HG03469 (cell line): ENCODE results near the gene FBXO3.
A peak's percentile ranks its signal among the peaks of the same experiment; 100 is the strongest.

Source experiments
- ATAC-seq: cut with Tn5 transposase; IDR thresholded peaks from one replicate; pipeline ENCODE4 v1.9.1; 2021; ENCODE audit warnings: mild to moderate bottlenecking, moderate library complexity, moderate number of reproducible peaks; ENCODE audit not compliant: unreplicated experiment

The FBXO3 gene

DNA sequence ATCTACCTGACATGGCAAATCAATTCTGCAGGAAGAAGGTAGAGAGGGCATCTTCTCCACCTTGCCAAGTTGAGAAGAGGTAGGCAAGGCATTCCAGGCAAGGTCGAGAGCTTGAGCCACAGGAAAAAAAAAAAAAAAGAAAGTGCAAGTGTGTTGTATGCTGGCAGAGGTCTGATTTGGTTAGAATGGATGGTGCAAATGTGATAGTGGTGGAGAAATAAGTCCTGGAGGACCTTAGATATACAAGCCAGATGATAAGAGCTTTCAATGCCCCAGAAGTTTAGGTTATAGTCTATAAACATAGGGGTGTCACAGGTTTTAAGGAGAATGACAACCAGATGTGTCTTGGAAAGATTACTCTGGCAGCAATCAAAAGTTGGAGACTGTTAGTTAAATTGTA lies 1.4 kb downstream of the FBXO3 start:
- ATAC-seq, result no peak

- ATAC-seq, result no peak
Measured at GRCh38 chr11:33772300-33772699, 2.0 kb downstream of the FBXO3 start.

DNA sequence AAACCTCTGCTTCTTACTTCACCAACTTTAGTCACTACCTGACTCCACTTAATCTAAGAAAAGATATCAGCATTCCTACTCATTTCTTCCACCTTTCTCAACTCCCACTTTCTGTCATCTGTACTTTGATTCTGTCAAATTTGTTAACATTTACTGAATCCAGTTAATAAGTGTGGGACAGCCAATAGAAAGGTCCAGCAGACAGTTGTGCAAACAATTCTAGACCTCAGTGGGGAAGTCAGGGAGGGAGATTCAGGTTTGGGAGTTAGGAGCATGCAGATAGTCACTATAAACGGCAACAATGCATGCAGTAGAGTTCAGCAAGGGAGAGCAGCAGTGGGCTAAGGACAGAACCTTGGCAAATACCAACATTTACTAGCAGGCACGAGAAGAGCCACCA lies 4.1 kb downstream of the FBXO3 start:
- no peak for ATAC-seq

GRCh38 chr11:33769542-33769941 lies 4.8 kb downstream of the FBXO3 start:
- no peak for ATAC-seq

GRCh38 chr11:33767624-33768023 lies 6.7 kb downstream of the FBXO3 start:
- ATAC-seq, result no peak

DNA sequence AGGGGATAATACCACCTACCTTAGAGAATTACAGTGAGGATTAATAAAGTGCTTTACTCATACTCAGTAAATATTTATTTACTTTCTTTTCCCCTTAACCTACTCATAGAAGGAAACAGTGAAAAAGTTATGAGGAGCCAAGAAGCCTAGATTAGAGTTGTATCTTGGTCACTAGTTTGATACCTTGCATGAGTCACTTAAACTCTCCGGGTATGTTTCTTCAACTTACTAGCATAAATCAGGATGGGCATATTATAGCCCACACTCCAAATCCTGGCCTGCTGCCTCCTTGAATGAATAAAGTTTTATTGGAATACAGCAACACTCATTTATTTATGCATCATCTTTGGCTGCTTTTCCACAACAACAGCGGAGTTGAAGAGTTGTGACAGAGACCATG lies 8.2 kb downstream of the FBXO3 start:
- ATAC-seq, result no peak

- ATAC-seq, result peak; percentile 69
Measured at GRCh38 chr11:33761471-33761870, 12.8 kb downstream of the FBXO3 start.

GRCh38 chr11:33753304-33753967 lies 20.9 kb downstream of the FBXO3 start:
- peak; percentile 98 for ATAC-seq

- ATAC-seq, result no peak
Measured at GRCh38 chr11:33751878-33752277, 22.4 kb downstream of the FBXO3 start.

DNA sequence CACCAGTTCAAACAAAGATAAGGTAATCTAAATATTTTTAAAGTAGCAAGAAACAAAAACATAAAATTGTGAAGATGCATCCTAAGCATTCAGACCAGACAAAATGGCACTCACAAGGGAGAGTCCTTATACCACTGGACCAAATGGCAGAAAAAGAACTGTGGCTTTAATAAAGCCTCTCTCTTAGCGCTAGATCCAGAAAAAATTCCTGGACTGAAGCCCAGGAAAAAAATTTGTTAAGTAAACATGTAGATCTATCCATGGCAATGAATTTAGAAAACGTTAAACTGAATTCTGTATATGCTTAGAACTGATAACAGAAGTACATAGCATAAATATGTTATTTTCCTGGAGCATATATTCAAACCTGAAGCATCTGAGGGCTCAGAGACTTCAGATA lies 26.3 kb downstream of the FBXO3 start:
- no peak for ATAC-seq

DNA sequence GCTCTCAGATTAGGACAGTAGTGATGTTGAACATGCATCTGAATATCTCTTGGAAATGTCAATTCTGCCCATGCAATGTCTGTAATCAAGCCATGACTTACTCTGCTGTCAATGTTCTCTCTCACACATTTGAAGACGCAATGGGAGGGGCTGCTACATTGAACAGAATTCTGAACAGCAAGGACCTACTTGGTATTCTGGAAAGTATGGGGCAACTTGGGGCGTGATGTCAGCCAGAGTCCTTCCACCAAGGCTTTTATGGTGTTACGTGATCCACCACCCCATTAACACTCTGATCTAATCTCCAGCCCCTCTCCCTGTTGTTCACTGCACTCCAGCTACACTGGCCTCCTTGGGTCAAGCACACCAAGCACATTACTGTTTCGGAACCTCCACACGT lies 31.0 kb downstream of the FBXO3 start:
- no peak for ATAC-seq

GRCh38 chr11:33742249-33742851 lies 32.0 kb downstream of the FBXO3 start:
- ATAC-seq, result no peak

DNA sequence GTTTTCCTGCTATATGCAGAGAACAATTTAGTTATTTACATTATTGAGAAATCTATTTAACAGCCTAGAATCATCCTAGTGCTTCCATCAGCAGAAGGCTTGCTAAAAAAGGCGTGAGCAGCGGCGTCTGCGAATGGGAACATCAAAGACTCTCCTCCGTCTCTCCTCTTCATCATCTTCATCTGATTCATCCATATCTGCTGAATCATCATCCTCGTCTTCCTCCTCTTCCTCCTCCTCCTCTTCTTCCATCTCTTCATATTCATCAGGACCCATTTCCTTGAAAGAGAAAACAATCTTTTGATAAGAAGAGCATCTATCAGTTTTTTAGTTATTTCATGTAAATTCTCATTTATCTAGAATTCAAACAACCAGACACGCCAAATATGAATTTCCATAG lies 32.5 kb downstream of the FBXO3 start:
- no peak for ATAC-seq

DNA sequence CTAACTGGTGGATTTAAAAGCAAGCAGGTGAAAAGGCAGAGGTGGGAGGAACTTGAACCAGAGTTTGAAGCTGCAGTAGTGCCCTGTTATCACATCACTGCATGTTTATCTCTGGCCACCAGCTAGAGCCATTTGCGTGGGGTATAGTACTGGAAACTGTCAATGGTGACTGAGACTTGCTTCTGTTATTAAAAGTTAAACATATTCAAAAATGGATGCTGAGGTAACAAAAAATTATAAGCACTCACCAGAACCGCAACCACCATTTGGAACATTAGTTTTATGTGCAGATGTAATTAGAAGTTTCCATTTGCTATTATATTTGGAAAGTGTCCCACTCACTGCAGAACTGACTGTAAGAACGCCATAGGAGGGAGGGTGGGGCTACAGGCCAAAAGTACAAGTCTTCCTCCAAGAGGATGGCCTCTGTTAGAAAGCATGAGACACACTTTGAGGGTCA lies 36.9 kb downstream of the FBXO3 start:
- ATAC-seq, result no peak

DNA sequence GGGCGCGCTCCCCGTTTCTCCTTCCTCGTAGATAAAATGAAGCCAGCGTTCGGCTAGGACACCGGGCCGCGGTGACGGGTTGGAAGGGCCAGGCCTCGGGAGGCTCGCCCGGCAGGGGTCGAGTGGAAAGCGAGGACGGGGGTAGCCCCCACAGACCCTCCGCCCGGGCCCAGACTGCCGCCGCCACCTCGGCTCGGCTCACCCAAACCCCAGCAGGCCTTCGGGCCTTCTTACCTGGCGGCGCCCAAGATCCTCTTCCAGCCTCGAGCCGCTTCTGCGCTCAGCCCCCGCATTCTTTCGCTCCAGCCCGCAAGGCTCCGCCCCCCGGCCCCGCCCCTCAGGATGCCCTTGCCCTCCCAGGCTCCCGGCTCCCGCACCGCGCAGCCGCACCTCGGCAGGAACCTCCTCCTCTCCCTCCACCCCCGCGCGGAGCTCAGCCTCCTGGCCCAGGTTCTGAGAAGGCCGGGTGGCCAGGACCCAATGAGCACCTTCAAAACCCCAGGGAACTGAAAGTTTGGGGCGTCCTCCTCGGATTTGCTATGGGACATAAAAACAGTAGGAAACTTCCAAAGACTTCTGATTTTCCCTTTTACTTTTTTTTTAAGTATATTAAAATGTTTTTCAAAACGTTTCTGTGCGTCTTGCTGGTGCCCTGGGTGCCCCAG lies 38.0 kb downstream of the FBXO3 start, which contains the start of gene CD59:
Gene CD59, minus strand, starts transcription at position 276 of the 665 bp plus-strand sequence. CDS start 13,978 bp downstream, outside the sequence.
- ATAC-seq, result peak; percentile 44

DNA sequence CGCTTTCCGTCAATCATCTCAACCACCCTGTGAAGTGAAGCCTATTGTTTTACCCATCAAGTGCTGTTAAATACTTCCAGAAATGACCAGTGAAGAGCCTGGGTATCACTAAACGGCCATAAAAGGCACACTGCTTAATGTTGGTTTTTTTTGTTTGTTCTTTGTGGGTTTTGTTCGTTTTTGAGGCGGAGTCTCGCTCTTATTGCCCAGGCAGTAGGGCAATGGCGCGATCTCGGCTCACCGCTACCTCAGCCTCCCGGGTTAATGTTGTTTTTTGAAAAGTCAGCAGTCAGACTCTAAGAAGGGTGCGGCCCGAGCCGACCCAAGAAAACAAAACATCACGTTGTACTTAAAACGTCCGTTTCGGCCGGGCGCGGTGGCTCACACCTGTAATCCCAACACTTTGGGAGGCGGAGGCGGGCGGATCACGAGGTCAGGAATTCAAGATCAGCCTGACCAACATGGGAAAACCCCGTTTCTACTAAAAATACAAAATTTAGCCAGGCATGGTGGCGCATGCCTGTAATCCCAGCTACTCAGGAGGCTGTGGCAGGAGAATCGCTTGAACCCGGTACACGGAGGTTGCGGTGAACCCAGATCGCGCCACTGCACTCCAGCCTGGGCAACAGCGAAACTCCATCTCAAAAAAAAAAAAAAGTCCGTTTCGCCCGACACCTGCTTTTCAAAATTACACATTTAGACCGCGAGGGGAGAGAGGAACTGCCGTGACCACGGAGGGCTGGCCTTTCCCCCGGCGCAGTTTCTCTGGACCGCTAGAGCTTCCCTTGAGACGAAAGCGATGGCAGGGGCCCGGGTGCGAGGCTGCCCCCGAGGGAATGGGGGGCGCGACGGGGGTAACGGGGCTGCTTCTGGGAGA lies 38.8 kb downstream of the FBXO3 start:
- ATAC-seq, result no peak

DNA sequence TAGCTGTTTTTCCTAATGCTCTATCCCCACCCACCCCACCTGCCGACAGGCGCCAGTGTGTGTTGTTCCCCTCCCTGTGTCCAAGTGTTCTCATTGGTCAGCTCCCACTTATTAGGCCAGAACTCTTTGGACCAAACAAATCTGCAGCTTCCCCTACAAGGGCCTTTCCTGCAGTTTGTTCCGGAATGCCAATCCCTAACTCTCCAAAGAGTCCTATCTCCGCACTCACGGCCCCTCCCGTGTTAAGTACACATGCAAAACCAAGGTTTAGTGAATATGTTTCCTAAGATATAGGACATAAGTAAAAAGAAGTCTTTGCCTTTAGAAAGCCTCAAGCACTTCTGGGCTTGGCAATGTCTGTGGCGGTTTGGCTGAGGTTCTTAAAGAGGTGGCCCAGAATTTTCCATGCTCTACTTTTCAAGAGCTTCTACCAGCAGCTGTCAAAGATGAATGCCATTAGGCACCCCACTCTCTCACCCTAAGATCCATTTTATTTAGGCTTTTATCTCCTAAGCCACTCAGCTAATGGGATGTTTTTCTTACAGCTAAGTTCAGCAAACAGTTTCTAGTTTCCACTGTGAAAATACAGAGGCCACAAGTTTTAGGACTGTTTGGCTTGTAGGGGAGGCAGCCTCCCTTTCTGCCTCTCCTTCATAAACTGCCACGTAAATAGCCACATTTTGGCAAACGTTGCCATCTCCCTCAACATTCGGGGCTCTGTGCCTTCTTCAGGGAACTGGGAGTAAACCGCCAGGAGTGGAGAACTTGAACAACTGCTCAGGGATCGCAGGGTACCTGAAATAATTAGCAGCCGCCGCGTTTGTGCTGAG lies 39.7 kb downstream of the FBXO3 start:
- ATAC-seq, result no peak

GRCh38 chr11:33733980-33734379 lies 40.3 kb downstream of the FBXO3 start:
- no peak for ATAC-seq

DNA sequence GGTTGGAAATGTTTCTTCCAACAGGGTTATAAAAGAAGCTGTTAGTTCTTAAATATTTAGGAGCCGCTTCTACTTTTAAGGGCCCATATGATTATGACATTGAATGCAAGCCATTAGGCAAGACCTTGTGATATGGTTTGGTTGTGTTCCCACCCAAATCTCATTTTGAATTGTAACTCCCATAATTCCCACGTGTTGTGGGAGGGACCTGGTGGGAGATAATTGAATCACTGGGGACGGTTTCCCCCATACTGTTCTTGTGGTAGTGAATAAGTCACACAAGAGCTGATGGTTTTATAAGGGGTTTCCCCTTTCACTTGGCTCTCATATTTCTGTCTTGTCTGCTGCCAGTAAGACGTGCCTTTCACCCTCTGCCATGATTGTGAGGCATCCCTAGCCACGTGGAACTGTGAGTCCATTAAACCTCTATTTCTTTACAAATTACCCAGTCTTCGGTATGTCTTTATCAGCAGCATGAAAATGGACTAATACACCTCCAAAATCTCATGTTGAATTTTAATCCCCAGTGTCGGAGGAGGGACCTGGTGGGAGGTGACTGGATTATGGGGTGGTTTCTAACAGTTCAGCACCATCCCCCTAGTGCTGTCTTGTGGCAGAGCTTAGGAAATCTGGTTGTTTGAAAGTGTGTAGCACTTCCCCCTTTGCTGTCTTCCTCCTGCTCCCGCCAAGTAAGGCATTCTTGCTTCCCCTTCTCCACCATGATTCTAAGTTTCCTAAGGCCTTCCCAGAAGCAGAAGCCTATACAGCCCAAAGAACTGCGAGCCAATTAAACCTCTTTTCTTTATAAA lies 42.4 kb downstream of the FBXO3 start:
- no peak for ATAC-seq
